Left ventricle myocardium inferior (tissue), 1 donor: Measurements from ENCODE around the gene GNB3. TPM values are rescaled to one million over a fixed set of nuclear protein-coding genes. Genes with fewer than 3 reads are reported as not detected.

Experiments
- DNase-seq: peaks from one replicate; pipeline ENCODE4 v3.0.0-alpha.2; 2020
- H3K27ac ChIP-seq: fragments of 200-600 bp; replicated peaks from 2 replicates; pipeline ENCODE4 v1.8.0; 2021
- H3K27me3 ChIP-seq: fragments of 200-600 bp; 2 replicates; pipeline ENCODE4 v1.8.0; 2021; ENCODE audit warnings: low read depth
- H3K36me3 ChIP-seq: fragments of 200-600 bp; 2 replicates; pipeline ENCODE4 v1.8.0; 2021
- H3K4me1 ChIP-seq: fragments of 200-600 bp; 2 replicates; pipeline ENCODE4 v1.8.0; 2021
- H3K4me3 ChIP-seq: fragments of 200-600 bp; 2 replicates; pipeline ENCODE4 v1.8.0; 2021; ENCODE audit warnings: mild to moderate bottlenecking, moderate library complexity
- H3K9me3 ChIP-seq: fragments of 200-600 bp; replicated peaks from 2 replicates; pipeline ENCODE4 v1.8.0; 2021
- CTCF ChIP-seq: fragments of 200-600 bp; IDR thresholded peaks from 2 replicates; pipeline ENCODE4 v1.8.0; 2021; ENCODE audit warnings: antibody characterized with exemption, mild to moderate bottlenecking, borderline replicate concordance
- intact Hi-C: fragments of 100-400 bp; cut with micrococcal nuclease; formaldehyde crosslinking; loops from one replicate; pipeline ENCODE4 v1.11.0; 2022
- long read RNA-seq: library from polyadenylated mRNA; unstranded; transcript quantifications from one replicate; pipeline ENCODE4 v2.0.0, GENCODE V29; 2021
- total RNA-seq: library from RNA; stranded (reverse); fragmentation: NEBNext Ultra II Directional; extraction: Animal tissue kit (Norgen Biotek cat#: 25700); gene quantifications from one replicate; pipeline ENCODE4 v1.2.1, GENCODE V29; 2021
- donor health status: DM: no; HTN: yes; CAD: no; lungs with severe emphysema.

The GNB3 gene
- 7.5 TPM for total RNA-seq
- long read RNA-seq, partial matches to known transcripts, result 0 of 1 reads
- long read RNA-seq, other reads (novel, unspliced or antisense), result 0 of 1 reads

DNA sequence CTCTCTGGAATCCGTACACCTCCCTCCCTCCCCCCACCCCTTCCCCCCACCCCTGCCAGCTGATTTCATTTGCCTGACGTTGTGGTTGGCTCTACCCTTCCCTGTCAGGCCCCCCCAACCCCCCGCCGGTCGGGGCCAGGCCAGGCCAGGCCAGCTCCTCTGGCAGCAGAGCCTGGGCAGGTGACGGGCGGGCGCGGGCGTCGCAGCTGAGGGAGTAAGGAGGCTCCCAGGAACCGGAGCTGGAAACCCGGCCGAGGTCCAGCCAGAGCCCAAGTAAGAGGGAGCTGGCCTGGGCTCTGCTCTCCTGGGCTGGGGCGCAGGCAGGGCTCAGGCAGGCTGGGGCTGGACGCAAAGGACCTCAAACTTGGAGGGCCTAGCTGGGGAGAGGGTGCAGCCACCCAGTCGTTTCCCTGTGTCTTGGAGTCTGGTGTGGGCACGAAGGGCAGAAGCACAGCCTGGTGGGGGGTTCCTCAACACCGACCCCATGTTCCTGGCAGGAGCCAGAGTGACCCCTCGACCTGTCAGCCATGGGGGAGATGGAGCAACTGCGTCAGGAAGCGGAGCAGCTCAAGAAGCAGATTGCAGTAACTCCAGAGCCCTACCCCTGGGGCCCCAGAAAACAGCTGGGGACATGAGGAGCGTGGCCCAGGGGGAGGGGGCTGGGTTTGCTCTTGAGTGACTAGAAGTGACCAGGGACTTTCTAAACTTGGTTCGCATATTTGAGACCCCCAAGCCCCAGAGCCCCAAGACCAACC, at the start of gene GNB3:
Gene GNB3, plus strand, starts transcription at position 165 of the 755 bp plus-strand sequence. Its CDS starts 363 bp downstream, at position 528.
- peaks cover 62% of the 10 kb centered on the region for H3K36me3 ChIP-seq
- DNase-seq, result peak; percentile 61
- H3K9me3 ChIP-seq, result no peaks in the 10 kb centered on the region
- TF ChIP-seq CTCF, result no peak
- H3K4me3 ChIP-seq, result no peak within 1 kb of the TSS
- intact Hi-C loops, result no loop called here
- no peaks in the 10 kb centered on the region for H3K27me3 ChIP-seq
- peak within 1 kb of the TSS; percentile 64 for H3K27ac ChIP-seq
- H3K4me1 ChIP-seq, result peaks cover 12% of the 10 kb centered on the region

- Histone ChIP-seq H3K27ac (peak overlapping the region; percentile 46), H3K27me3 (peaks cover 6% of the 10 kb centered on the region), H3K9me3 (no peaks in the 10 kb centered on the region), H3K4me3 (peak overlapping the region; percentile 27), H3K36me3 (no peaks in the 10 kb centered on the region), H3K4me1 (peaks cover 9% of the 10 kb centered on the region)
- DNase-seq, result no peak
- TF ChIP-seq CTCF, result no peak
- intact Hi-C loops, result no loop called here
Measured at GRCh38 chr12:6791931-6792520, 48.7 kb upstream of the GNB3 start.

GRCh38 chr12:6792522-6793201, 48.1 kb upstream of the GNB3 start:
- intact Hi-C loops, result no loop called here
- peak overlapping the region; percentile 27 for H3K4me3 ChIP-seq
- peaks cover 6% of the 10 kb centered on the region for H3K27me3 ChIP-seq
- peak; percentile 38 for DNase-seq
- H3K27ac ChIP-seq, result peak overlapping the region; percentile 46
- no peaks in the 10 kb centered on the region for H3K36me3 ChIP-seq
- H3K9me3 ChIP-seq, result no peaks in the 10 kb centered on the region
- H3K4me1 ChIP-seq, result peaks cover 4% of the 10 kb centered on the region
- no peak for TF ChIP-seq CTCF

DNA sequence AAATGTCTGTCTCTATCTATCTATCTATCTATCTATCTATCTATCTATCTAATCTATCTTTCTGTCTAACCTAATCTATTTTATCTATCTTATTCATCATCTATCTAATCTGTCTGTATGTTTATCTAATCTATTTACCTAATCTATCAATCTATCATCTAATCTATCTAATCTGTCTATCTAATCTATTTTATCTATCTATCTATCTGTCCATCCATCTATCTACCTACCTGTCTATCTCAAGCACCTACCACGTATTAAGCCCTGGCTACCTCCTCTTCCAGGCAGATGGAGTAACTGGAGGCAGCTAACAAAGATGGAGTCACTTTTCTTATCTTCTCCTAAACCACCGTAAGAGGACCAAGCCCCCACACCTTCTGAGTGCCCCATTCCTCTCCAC, 45.6 kb upstream of the GNB3 start:
- no peak for DNase-seq
- Histone ChIP-seq H3K27me3 (peaks cover 6% of the 10 kb centered on the region), H3K4me3 (no peak overlapping the region), H3K9me3 (no peaks in the 10 kb centered on the region), H3K4me1 (peaks cover 4% of the 10 kb centered on the region), H3K36me3 (no peaks in the 10 kb centered on the region), H3K27ac (no peak overlapping the region)
- no peak for TF ChIP-seq CTCF
- intact Hi-C loops, result no loop called here

DNA sequence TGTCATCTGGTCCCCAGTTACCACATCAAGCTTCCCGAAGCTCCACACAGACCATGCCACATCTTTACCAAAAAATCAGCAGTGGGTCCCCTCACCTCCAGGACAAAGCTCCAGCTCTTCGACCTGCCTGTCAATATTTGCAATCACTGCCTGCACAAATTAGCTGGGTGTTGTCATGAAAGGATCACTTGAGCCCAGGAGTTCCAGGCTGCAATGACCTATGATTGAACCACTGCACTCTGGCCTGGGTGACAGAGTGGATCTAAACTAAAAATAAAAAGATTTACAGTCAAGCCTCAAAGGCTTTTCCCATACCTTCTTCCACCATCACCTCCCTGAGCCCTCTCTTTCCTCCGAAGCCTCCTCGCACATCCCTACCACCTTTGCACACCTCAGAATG, 44.1 kb upstream of the GNB3 start:
- TF ChIP-seq CTCF, result no peak
- H3K4me3 ChIP-seq, result no peak overlapping the region
- H3K36me3 ChIP-seq, result no peaks in the 10 kb centered on the region
- no peaks in the 10 kb centered on the region for H3K9me3 ChIP-seq
- no peak overlapping the region for H3K27ac ChIP-seq
- H3K4me1 ChIP-seq, result peaks cover 4% of the 10 kb centered on the region
- DNase-seq, result no peak
- intact Hi-C loops, result no loop called here
- peaks cover 6% of the 10 kb centered on the region for H3K27me3 ChIP-seq
